ENCODE measurements around the gene SPEF2.
A peak's percentile ranks its signal among the peaks of the same experiment; 100 is the strongest.

DNA sequence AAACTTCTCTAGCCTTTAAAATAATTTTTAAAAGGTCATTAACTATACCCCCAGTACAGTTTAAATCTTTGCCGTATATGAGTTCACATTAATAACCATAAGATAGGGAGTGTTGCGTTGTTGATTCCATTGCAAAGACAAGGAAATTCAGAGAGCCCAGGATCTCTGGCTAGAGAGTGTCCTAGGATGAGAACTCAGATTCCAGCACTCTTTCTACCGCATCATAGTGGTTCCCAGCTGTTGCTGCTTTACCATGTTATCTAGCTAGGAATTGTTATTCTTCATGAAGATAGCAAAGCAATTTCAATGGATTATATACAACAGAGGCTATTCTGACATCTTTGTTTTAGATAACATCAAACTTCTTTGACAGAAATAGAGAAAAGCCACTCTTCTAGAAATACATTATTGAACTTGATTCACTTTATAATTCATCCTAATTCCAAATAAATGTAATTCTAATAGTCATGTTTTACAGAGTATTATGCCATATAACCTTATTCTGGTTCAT, 160.7 kb downstream of the SPEF2 start:
- TF ChIP-seq GATA2 (IDR thresholded peaks at IDR 0.05; ENCODE audit: low read depth, low read length) (peak; percentile 56; the same call in 1 of the 2 replicates), GATA3 (IDR thresholded peaks at IDR 0.05; ENCODE audit: low read depth, low read length) (peak; percentile 12; the same call in 1 of the 2 replicates)

Data from SH-SY5Y (cell line).